Gastroesophageal sphincter (tissue), 3 donors: ENCODE measurements around the gene FNDC3A.

Experiments used
- POLR2A ChIP-seq, 2 donors: fragments of 450-650 bp; IDR thresholded peaks; one replicate each; pipeline ENCODE4 v1.6.1; 2017; ENCODE audit warnings: antibody characterized with exemption in 2 of 2, mild to moderate bottlenecking in 2 of 2, moderate library complexity in 1 of 2
- TF ChIP-seq, protein P1 (sequence below), 4 experiments: fragments of 200-600 bp in 2 of 4; fragments of 450-650 bp in 2 of 4; sonication (generic) in 1 of 4; IDR thresholded peaks; one replicate each; pipeline ENCODE4 v1.5.1; 2017 to 2019; ENCODE audit warnings: antibody characterized with exemption in 4 of 4, mild to moderate bottlenecking in 2 of 4, moderate library complexity in 2 of 4

DNA sequence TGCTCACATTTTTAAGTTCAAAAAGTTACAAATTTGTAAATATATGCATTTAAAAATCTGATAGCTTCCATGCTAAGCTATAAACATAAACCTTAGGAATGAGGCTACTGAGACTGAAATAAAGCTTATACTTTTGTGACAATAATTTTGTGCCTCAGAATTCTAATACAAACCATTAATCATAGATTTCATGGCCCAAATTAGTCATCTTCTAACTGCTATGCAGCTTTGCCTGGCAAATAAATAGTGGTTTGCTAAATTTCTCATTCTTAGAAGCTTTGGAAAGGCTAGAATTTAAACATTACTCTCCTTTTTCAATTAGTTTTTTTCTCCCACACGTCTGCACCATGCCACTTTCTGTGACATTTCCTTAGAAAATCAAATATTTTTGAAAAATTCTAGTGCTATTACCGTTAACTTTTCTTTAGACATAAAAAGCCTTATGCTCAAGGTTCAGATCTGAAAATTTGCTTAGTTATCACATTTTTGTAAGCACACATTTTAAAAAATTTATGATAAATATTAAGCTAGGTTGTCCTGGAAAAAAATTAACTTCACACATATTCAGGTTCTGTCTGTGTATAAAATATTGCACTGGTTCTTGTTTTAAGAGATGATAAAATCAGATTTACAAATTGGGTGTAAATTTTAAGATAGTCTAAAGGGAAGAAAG is 46.9 kb downstream of the FNDC3A start:
- TF ChIP-seq, protein P1, sequence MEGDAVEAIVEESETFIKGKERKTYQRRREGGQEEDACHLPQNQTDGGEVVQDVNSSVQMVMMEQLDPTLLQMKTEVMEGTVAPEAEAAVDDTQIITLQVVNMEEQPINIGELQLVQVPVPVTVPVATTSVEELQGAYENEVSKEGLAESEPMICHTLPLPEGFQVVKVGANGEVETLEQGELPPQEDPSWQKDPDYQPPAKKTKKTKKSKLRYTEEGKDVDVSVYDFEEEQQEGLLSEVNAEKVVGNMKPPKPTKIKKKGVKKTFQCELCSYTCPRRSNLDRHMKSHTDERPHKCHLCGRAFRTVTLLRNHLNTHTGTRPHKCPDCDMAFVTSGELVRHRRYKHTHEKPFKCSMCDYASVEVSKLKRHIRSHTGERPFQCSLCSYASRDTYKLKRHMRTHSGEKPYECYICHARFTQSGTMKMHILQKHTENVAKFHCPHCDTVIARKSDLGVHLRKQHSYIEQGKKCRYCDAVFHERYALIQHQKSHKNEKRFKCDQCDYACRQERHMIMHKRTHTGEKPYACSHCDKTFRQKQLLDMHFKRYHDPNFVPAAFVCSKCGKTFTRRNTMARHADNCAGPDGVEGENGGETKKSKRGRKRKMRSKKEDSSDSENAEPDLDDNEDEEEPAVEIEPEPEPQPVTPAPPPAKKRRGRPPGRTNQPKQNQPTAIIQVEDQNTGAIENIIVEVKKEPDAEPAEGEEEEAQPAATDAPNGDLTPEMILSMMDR (IDR thresholded peaks at IDR 0.05), result no peak
- no peak for TF ChIP-seq POLR2A (IDR thresholded peaks at IDR 0.05)
